Endothelial cell (in vitro differentiated cells): ENCODE measurements around the gene ITPK1. TPM values are rescaled to one million over a fixed set of nuclear protein-coding genes. Genes with fewer than 3 reads are reported as not detected.
A peak's percentile ranks its signal among the peaks of the same experiment; 100 is the strongest.

Source experiments
- DNase-seq: peaks from one replicate; pipeline ENCODE4 v3.0.0; 2021; ENCODE audit warnings: low spot score
- H3K27ac Mint-ChIP-seq: one replicate; pipeline ENCODE4 v1.8.0; 2021; ENCODE audit warnings: mixed read lengths, inconsistent platforms; ENCODE audit not compliant: unreplicated experiment
- H3K27me3 Mint-ChIP-seq: one replicate; pipeline ENCODE4 v1.8.0; 2021; ENCODE audit warnings: mild to moderate bottlenecking, moderate library complexity, mixed read lengths, inconsistent platforms; ENCODE audit not compliant: unreplicated experiment
- H3K36me3 Mint-ChIP-seq: one replicate; pipeline ENCODE4 v1.8.0; 2021; ENCODE audit warnings: mild to moderate bottlenecking, low read depth, mixed read lengths, inconsistent platforms; ENCODE audit not compliant: unreplicated experiment
- H3K4me1 Mint-ChIP-seq: one replicate; pipeline ENCODE4 v1.8.0; 2021; ENCODE audit warnings: mild to moderate bottlenecking, mixed read lengths, inconsistent platforms; ENCODE audit not compliant: unreplicated experiment
- H3K4me3 Mint-ChIP-seq: one replicate; pipeline ENCODE4 v1.8.0; 2021; ENCODE audit warnings: mild to moderate bottlenecking, mixed read lengths, inconsistent platforms; ENCODE audit not compliant: unreplicated experiment
- H3K9me3 Mint-ChIP-seq: one replicate; pipeline ENCODE4 v1.8.0; 2021; ENCODE audit warnings: mixed read lengths, inconsistent platforms; ENCODE audit not compliant: unreplicated experiment
- CTCF ChIP-seq: fragments of 200-600 bp; sonication (generic); IDR thresholded peaks from one replicate; pipeline ENCODE4 v1.5.0; 2021; ENCODE audit warnings: antibody characterized with exemption; ENCODE audit not compliant: unreplicated experiment
- total RNA-seq: library from RNA; stranded (reverse); fragmentation: NEBNext Ultra II Directional; extraction: Animal tissue kit (Norgen Biotek cat#: 25700); gene quantifications from one replicate; pipeline ENCODE4 v1.2.1, GENCODE V29; 2021; ENCODE audit not compliant: unreplicated experiment

ITPK1 gene
- total RNA-seq, 1 donor from 2014 or later: 39.2 TPM

GRCh38 chr14:92986254-92987147 is 129.2 kb downstream of the ITPK1 start:
- Mint-ChIP-seq H3K4me1 (peaks cover 1% of the 10 kb centered on the region), H3K27ac (peak overlapping the region; percentile 12), H3K4me3 (no peak overlapping the region), H3K9me3 (peaks cover 2% of the 10 kb centered on the region), H3K36me3 (peaks cover 20% of the 10 kb centered on the region), H3K27me3 (peaks cover 4% of the 10 kb centered on the region)
- no peak for TF ChIP-seq CTCF
- no peak for DNase-seq

GRCh38 chr14:92985521-92985920 is 130.2 kb downstream of the ITPK1 start:
- Mint-ChIP-seq H3K4me3 (no peak overlapping the region), H3K36me3 (peaks cover 28% of the 10 kb centered on the region), H3K4me1 (no peaks in the 10 kb centered on the region), H3K9me3 (peaks cover 8% of the 10 kb centered on the region), H3K27ac (no peak overlapping the region), H3K27me3 (peaks cover 7% of the 10 kb centered on the region)
- TF ChIP-seq CTCF: no peak
- DNase-seq: no peak

GRCh38 chr14:92984896-92985295 is 130.8 kb downstream of the ITPK1 start:
- no peak overlapping the region for H3K4me3 Mint-ChIP-seq
- H3K4me1 Mint-ChIP-seq: no peaks in the 10 kb centered on the region
- H3K36me3 Mint-ChIP-seq: peaks cover 26% of the 10 kb centered on the region

GRCh38 chr14:92984082-92984788 is 131.5 kb downstream of the ITPK1 start:
- TF ChIP-seq CTCF: no peak
- Mint-ChIP-seq H3K4me3 (no peak overlapping the region), H3K4me1 (no peaks in the 10 kb centered on the region), H3K27ac (no peak overlapping the region), H3K27me3 (peaks cover 7% of the 10 kb centered on the region), H3K9me3 (peaks cover 13% of the 10 kb centered on the region), H3K36me3 (peaks cover 31% of the 10 kb centered on the region)
- no peak for DNase-seq

More at GRCh38 chr14:92984896-92985295, 130.8 kb downstream of the ITPK1 start:
- Mint-ChIP-seq H3K9me3 (peaks cover 8% of the 10 kb centered on the region), H3K27me3 (peaks cover 7% of the 10 kb centered on the region), H3K27ac (no peak overlapping the region)
- TF ChIP-seq CTCF: no peak
- DNase-seq: no peak
